Endothelial cell (in vitro differentiated cells): ENCODE measurements around the gene IL15RA. TPM values are rescaled to one million over a fixed set of nuclear protein-coding genes. Genes with fewer than 3 reads are reported as not detected.

Experiments used
- DNase-seq: peaks from one replicate; pipeline ENCODE4 v3.0.0; 2021; ENCODE audit warnings: low spot score
- H3K27ac Mint-ChIP-seq: one replicate; pipeline ENCODE4 v1.8.0; 2021; ENCODE audit warnings: mixed read lengths, inconsistent platforms; ENCODE audit not compliant: unreplicated experiment
- H3K27me3 Mint-ChIP-seq: one replicate; pipeline ENCODE4 v1.8.0; 2021; ENCODE audit warnings: mild to moderate bottlenecking, moderate library complexity, mixed read lengths, inconsistent platforms; ENCODE audit not compliant: unreplicated experiment
- H3K36me3 Mint-ChIP-seq: one replicate; pipeline ENCODE4 v1.8.0; 2021; ENCODE audit warnings: mild to moderate bottlenecking, low read depth, mixed read lengths, inconsistent platforms; ENCODE audit not compliant: unreplicated experiment
- H3K4me1 Mint-ChIP-seq: one replicate; pipeline ENCODE4 v1.8.0; 2021; ENCODE audit warnings: mild to moderate bottlenecking, mixed read lengths, inconsistent platforms; ENCODE audit not compliant: unreplicated experiment
- H3K4me3 Mint-ChIP-seq: one replicate; pipeline ENCODE4 v1.8.0; 2021; ENCODE audit warnings: mild to moderate bottlenecking, mixed read lengths, inconsistent platforms; ENCODE audit not compliant: unreplicated experiment
- H3K9me3 Mint-ChIP-seq: one replicate; pipeline ENCODE4 v1.8.0; 2021; ENCODE audit warnings: mixed read lengths, inconsistent platforms; ENCODE audit not compliant: unreplicated experiment
- total RNA-seq: library from RNA; stranded (reverse); fragmentation: NEBNext Ultra II Directional; extraction: Animal tissue kit (Norgen Biotek cat#: 25700); gene quantifications from one replicate; pipeline ENCODE4 v1.2.1, GENCODE V29; 2021; ENCODE audit not compliant: unreplicated experiment
- TF ChIP-seq, protein P1 (sequence below): fragments of 200-600 bp; sonication (generic); IDR thresholded peaks from one replicate; pipeline ENCODE4 v1.5.0; 2021; ENCODE audit warnings: antibody characterized with exemption; ENCODE audit not compliant: unreplicated experiment

The IL15RA gene
- total RNA-seq, 1 donor from 2014 or later: 0.97 TPM

DNA sequence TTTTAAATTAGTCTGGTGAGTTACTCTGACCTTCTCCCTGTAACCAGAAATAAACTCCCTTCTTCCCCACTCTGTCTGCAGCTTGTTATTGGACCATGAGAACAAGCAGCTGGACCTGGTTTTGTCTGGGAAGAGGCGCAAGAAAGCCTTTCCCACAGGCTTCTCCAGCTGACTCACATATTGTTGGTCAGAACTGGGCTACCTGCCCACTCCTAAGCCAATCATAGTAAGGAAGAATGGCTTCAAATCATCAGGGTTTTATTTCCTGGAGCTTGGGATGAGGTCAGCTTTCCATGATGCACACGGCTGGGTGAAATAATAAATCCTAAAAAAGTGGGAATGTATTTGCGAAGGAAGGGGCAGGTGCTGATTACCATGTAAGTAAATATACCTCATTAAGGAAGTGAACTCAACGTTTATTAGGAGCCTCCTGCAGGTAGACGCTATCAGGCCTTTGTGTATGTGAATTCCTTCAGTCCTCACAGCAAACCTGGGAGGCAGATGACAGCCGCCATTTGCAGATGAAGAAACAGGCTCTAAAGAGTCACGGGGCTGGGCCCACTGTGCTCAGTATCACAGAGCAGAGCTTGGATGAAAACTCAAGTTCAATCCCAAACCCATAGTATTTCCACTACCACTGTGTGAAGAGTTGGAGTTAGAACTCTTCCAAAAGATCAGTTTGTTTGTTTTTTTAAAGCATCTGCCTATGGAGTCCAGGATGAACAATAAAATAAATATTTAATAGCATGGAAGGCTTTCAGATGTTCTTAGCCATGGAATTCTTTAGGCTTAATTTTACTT lies 32.8 kb downstream of the IL15RA start:
- no peak for DNase-seq
- H3K9me3 Mint-ChIP-seq: no peaks in the 10 kb centered on the region
- peak overlapping the region; percentile 13 for H3K4me3 Mint-ChIP-seq
- peaks cover 61% of the 10 kb centered on the region for H3K4me1 Mint-ChIP-seq
- TF ChIP-seq, protein P1, sequence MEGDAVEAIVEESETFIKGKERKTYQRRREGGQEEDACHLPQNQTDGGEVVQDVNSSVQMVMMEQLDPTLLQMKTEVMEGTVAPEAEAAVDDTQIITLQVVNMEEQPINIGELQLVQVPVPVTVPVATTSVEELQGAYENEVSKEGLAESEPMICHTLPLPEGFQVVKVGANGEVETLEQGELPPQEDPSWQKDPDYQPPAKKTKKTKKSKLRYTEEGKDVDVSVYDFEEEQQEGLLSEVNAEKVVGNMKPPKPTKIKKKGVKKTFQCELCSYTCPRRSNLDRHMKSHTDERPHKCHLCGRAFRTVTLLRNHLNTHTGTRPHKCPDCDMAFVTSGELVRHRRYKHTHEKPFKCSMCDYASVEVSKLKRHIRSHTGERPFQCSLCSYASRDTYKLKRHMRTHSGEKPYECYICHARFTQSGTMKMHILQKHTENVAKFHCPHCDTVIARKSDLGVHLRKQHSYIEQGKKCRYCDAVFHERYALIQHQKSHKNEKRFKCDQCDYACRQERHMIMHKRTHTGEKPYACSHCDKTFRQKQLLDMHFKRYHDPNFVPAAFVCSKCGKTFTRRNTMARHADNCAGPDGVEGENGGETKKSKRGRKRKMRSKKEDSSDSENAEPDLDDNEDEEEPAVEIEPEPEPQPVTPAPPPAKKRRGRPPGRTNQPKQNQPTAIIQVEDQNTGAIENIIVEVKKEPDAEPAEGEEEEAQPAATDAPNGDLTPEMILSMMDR: no peak
- H3K27ac Mint-ChIP-seq: peak overlapping the region; percentile 99
- peaks cover 14% of the 10 kb centered on the region for H3K27me3 Mint-ChIP-seq
- peaks cover 4% of the 10 kb centered on the region for H3K36me3 Mint-ChIP-seq

DNA sequence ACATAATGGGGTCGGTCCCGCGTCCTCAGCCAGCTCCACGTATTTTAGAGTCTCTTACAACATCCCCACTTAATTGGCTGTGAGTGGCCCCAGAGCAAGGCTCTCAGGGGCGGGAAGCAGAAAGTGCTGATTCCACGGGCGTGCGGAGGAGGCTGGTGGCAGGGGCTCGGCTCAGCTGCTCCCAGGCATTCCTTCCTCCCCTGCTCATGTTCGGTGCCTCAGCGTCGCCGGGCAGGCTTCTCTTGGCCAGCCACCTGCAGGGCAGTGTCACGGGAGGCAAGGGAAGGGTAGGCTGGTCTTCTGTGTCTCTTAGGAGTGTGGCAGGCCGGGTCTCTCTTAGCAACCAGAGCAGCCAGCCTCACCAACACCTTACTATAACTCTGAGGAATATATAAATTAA lies 33.8 kb downstream of the IL15RA start:
- peaks cover 53% of the 10 kb centered on the region for H3K4me1 Mint-ChIP-seq
- H3K4me3 Mint-ChIP-seq: peak overlapping the region; percentile 47
- DNase-seq: no peak
- H3K27ac Mint-ChIP-seq: peak overlapping the region; percentile 80
- peaks cover 14% of the 10 kb centered on the region for H3K27me3 Mint-ChIP-seq
- TF ChIP-seq, protein P1: no peak
- no peaks in the 10 kb centered on the region for H3K9me3 Mint-ChIP-seq
- peaks cover 8% of the 10 kb centered on the region for H3K36me3 Mint-ChIP-seq

DNA sequence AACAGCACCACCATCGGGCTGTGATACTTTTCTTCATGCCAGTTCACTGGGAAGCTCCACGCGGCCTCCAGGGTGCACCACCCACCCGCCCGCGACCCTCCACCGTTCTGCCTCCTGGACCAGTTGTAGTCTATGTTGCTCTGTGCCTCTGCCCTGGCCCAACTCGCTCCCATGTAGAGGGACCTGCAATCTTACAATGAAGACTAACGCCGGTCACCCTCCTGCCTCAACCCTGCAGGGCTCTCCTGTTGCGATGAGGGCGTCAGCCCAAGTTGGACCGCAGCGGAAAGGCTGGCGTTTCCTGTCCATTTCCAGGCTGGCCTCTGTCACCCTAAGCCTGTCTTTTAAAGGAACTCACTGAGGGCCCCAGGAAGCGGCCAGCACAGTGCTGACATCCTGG lies 34.9 kb downstream of the IL15RA start:
- H3K36me3 Mint-ChIP-seq: peaks cover 19% of the 10 kb centered on the region
- H3K27me3 Mint-ChIP-seq: peaks cover 14% of the 10 kb centered on the region
- peak; percentile 34 for DNase-seq
- no peak overlapping the region for H3K4me3 Mint-ChIP-seq
- TF ChIP-seq, protein P1: no peak
- peak overlapping the region; percentile 67 for H3K27ac Mint-ChIP-seq
- H3K4me1 Mint-ChIP-seq: peaks cover 48% of the 10 kb centered on the region
- no peaks in the 10 kb centered on the region for H3K9me3 Mint-ChIP-seq

DNA sequence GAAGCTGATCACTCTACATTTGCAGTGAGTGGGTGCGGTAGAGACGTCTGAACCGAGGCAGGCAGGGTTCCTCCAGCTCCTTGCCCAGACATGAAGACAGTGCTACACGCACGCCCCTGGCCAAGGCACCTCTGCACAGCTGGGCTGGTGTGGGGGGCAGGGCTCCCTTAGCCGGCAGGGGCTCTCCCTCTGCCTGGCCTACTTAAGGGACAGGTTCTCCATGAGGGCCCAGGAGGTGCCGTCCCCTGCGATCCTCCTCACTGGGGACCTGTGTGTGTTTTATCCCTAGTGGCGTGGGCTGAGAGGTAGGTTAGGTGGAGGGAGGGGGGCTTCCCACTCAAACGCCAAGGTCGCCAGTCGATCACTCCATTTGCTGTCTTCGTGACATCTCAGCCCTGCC lies 35.3 kb downstream of the IL15RA start:
- Mint-ChIP-seq H3K27me3 (peaks cover 14% of the 10 kb centered on the region), H3K36me3 (peaks cover 23% of the 10 kb centered on the region), H3K4me3 (no peak overlapping the region), H3K9me3 (no peaks in the 10 kb centered on the region), H3K27ac (no peak overlapping the region), H3K4me1 (peaks cover 45% of the 10 kb centered on the region)
- TF ChIP-seq, protein P1: no peak
- no peak for DNase-seq

DNA sequence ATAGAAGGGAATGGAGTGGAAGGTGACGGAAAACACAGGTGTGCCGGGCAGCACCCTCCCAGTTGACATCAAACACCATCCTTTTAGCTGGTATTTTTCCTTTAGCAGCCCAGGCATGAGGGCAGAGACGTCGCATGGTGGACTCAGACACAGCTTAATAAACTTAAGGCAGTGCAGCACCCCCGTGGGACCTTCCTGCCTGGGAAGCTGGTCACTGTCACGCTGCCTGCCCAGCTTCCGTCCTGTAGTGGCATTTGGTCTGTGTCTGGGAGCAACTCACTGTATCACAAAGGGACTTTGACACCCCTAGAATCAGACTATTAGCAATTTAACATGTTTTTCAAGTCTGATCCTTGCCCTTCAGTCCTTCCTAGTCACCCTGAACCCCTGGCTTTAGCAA lies 35.8 kb downstream of the IL15RA start:
- Mint-ChIP-seq H3K36me3 (peaks cover 26% of the 10 kb centered on the region), H3K4me1 (peaks cover 41% of the 10 kb centered on the region), H3K27ac (no peak overlapping the region), H3K9me3 (no peaks in the 10 kb centered on the region), H3K4me3 (no peak overlapping the region), H3K27me3 (peaks cover 12% of the 10 kb centered on the region)
- TF ChIP-seq, protein P1: no peak
- DNase-seq: no peak
